GM18505 (cell line): ENCODE results near the gene MRPL20.

Experiments
- ATAC-seq: cut with Tn5 transposase; IDR thresholded peaks from one replicate; pipeline ENCODE4 v1.9.1; 2021; ENCODE audit not compliant: unreplicated experiment
- POLR2A ChIP-seq: IDR thresholded peaks from 4 replicates; pipeline ENCODE4 v1.6.1; 2011; ENCODE audit warnings: borderline replicate concordance; ENCODE audit not compliant: insufficient read depth, insufficient read length; ENCODE audit errors: extremely low read depth

MRPL20 gene

DNA sequence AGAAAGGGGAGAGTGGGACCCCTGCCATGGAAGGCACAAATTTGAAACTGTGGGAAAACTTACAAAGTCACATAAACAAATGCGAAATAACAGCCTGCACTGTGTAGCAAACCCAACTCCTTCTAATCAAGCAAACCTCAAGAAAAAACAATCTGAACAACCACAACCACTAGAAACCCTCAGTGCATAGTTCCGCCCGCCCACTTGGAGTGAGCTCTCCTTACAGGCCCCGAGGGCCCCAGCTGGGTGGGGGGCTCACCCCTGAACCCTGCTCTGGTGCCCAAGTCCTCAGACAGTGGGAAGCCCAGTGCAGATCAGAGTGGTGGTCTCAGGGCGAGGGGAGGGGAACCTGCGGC is 47.8 kb downstream of the MRPL20 start:
- no peak for TF ChIP-seq POLR2A
- ATAC-seq: no peak

DNA sequence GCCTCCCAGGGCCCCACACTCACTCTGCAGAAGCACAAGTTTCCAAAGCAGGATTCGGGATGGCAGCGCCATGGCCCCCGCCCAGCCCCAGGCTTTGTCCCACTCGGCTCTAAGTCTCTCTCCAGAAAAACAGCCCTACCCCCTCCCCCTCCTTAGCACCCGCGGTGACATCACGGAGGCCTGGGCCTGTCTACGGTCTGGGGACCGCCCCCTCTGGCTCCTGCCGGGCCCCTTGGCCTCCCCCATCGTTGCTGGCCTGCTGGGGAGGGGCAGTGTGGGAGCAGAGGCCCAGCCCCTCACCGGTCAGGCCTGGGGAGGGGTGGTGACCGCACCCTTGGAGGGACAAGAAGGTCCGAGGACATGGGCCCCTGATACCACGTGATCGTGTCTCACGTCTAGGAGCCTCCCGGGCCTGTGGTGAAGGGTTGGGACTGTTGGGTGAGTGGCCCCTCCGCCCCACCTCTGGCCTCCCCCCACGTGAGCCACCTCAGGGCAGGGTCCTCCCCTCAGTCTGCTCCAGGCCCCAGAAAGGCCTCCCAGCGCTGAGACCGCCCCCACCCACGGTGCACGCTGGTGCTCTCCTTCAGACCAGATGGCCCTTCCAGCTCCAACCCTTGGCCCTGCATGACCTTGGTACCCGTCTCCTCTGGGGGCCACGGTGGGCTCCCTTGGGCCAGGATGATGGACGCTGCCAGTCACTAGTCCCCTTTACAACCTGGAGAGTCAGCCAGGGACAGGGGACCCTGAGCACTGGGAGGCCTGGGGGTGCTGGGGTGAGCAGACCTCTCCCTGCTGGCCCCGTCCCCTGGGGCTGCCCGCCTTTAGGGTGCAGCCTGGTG is 48.4 kb downstream of the MRPL20 start, which contains the start of gene MXRA8:
Gene MXRA8 (minus strand): TSS at position 123 of the 839 bp plus-strand sequence. CDS start 51 bp downstream, at position 72.
- TF ChIP-seq POLR2A: no peak
- ATAC-seq: no peak

DNA sequence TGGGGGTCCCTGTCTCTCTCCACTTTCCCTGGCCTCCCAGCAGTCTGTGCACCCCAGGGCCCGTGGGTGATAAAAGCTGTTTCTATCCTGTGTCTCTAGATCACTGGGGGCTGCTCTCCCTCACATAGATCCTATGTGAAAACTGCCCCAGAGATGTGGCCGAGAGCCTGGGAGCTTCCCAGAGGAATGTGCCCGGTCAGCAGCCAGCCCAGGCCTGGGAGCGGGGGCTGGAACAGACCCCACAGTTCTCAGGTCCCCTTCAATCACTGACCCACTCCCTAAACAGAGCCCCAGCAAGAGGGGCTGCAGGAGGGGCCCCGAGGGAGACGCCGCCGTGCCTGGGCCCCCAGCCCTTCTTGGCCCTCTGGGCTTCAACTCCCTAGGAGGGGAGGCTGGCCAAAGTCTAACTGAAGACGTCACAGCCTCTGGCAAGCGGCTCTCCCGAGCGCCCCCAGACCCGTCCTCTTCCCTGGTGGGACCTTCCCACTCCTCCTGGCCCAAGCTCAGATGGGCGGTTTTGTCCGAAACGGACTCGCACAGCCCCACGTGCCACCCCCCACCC is 49.1 kb downstream of the MRPL20 start:
- TF ChIP-seq POLR2A: no peak
- ATAC-seq: no peak

DNA sequence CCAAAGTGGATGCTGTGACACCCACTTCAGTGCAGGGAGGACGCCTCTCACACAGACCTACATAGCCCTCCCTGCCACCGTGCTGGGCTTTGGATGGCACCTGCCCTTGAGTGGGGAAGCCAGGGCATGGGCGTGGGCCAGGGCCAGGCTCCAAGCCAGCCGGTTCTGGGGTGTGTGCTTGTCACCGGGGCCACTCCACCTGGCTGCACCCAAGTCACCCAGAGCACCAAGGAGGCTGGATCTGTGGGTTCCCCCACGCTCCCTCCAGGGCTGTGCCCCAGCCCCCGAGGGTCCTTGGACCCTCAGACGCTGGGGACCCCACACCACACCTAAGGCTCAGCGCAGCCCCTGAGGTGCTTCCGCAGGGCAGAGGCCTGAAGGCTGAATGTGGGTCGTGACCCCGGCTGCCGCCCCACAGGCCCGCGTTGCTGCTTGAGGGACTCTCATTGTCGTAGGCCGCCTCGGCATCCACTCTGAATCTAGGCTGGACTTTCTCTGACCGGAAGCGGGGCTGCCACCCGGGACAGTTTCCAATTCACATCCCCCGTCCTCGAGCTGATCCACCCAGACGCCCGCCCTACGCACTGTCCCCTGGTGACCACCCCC is 50.2 kb downstream of the MRPL20 start:
- no peak for ATAC-seq
- TF ChIP-seq POLR2A: no peak

DNA sequence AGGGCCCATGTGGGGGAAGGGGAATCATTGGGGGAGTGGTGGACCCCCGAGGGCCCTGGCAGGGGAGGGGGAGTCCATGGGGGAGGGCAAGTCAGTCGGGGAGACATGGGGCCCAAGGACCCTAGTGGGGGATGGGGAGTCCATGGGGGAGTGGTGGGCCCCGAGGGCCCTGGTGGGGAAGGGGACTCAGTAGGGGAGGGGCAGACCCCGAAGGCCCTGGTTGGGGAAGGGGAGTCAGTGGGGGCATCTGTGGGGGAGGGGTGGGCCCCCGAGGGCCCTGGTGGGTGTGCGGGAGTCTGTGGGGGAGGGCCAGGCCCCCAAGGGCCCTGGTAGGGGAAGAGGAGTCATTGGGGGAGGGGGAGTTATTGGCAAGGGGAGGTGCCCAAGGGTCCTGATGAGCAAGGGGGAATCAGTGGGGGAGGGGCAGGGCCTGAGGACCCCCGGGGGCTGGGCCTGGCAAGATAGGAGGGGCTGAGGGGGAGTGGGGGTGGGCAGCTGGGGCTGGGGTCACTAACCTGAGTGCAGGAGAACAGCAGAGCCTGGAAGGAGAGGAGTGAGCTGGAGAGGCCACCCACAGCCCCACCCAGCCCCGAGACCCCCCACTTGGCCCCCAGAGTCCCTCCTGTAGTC is 50.8 kb downstream of the MRPL20 start:
- no peak for ATAC-seq
- TF ChIP-seq POLR2A: no peak

DNA sequence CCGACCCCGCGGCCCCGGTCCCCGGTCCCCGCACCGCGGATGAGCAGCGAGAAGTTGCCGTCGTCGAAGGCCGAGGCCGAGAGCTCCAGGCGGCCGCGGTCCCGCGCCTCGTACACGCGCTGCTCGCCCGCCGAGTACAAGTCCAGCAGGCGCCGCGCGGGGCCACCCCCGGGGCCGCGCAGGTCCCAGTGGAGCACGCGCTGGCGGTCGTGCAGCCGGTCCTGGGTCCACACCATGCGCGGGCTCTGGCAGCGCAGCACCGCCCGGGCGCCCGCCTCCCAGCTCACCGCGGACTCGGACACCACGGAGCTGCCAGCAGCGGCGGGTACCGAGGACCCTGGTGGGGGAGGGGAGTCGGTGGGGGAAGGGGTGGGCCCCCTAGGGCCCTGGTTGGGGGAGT is 51.7 kb downstream of the MRPL20 start:
- TF ChIP-seq POLR2A: no peak
- no peak for ATAC-seq

DNA sequence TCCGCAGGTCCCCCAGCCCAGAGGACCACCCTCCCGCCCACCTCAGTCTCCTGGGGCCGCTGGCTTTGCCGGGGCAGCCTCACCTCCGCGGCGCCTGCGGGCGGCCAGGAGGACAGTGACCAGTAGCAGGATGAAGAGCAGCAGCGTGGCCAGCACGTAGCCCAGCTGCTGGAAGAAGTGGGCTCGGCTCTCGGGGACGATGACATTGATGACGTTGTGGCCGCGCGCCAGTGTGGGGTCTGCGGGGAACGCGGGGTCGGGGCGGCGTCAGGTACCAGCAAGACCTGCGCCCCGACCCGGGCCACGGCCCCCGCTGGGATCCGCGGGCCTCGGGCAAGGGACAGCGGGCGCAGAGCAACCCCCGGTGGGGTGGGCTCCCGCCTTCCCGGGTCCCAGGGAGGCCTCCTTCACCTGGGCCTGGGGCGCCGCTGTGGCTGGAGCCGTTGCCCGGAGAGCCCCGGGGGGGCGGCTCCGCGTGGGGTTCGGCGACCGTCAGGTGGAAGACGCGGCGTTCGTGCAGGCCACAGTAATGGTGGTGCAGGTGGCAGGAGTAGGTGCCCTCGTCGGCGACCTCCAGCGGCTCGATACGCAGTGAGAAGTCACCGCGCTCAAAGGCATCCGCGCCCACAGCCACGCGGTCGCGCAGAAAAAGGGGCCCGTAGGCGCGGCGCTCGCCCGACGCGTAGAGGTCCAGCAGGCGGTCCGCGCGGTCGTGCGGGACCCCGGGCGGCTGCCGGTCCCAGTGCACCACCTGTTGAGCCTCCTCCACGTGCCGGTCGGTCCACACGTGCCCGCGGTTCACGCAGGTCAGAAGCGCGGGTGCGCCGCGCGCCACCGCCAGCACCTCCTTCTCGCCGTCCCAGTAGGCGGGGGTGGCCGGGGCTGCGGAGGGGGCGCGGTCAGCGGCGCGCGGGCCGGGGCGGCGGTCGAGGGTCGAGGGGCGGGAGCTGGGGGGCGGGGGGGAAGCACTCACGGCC is 52.5 kb downstream of the MRPL20 start:
- TF ChIP-seq POLR2A: no peak
- no peak for ATAC-seq

DNA sequence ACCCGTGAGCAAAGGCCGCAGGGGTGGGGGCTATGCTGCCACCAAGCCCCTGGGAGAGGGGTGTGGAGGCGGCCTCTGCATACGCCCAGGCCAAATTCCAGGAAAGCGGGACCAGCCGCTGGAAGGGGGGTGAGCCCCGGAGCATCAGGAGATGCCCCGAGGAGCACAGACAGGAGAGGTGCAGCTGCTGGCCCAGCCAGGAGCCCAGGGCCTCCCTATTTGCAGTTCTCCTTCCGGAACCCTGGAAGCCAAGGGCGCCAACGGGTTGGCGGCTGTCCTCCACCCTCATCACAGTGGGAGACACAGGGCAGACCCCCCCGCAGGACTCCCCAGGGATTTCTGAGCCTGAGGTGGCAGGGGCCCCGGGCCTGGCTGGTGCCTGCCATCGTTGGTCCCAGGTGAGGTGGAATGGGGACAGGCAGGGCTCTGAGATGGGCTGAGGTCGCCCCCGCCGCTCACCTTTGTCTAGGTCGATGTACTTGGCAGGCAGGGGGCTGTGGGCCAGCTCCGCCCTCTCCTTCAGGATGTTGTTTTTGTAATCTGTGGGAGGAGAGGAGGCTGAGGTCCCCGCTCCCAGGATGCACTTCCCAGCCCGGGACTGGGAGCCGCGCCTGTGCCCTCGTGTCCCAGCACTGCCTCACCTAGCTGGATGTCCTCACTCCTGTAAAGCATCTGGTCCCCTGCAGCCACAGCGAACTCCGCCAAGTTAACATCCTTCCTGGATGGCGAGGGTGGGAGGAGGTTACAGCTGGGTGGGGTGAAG is 53.5 kb downstream of the MRPL20 start:
- TF ChIP-seq POLR2A: no peak
- ATAC-seq: no peak

DNA sequence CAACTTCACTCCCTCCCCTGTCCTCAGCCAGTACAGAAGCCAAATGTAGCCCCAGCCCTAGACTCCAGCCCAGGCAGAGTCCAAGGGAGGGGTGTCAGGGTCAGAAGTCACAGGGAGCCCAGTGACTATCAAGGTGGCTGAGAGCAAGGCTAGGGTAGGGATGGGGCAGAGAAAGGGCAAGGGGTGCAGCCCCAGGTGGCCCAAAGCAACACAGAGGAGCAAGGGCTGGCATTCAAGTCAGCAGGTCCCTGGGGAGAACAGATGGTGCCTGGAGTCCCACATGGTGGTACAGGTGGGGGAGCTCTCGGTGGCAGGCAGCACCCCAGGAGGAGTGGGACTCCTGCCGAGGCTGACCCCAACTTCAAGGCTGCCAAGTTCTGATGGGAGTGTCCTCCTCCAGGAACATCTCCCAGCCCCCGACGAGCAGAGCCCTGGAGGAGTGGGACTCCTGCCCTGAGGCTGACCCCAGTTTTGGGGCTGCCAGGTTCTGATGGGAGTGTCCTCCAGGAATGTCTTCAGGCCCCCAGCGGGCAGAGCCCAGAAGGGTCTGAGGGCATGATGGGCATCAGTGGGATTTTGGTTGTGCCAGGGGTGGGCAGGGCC is 54.2 kb downstream of the MRPL20 start:
- no peak for TF ChIP-seq POLR2A
- no peak for ATAC-seq
